GM18858 (cell line): ENCODE measurements around the gene B3GALT5.
"Not testable (repeated sequence)": the region's sequence is repeated elsewhere in the genome, so short reads cannot be mapped to it uniquely, and the experiment has no call there.

Experiments used
- ATAC-seq: cut with Tn5 transposase; IDR thresholded peaks from one replicate; pipeline ENCODE4 v1.9.1; 2021; ENCODE audit not compliant: unreplicated experiment

The B3GALT5 gene

DNA sequence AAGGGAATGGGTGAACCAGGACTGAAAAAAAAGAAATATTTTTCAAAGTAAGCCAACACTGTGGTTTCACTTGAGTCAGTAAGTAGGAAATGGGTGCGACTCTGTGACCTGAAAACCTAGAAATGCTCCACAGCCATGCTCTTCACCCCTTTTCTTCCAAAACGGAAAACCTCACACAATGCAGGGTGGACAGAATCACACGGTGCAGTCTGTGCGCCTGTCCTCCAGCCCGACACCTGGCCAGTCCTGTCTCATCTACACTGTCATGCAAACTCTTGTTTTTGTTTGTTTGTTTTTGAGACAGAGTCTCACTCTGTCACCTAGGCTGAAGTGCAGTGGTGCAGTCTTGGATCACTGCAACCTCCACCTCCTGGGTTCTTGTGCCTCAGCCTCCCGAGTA is 53.3 kb downstream of the B3GALT5 start:
- no peak for ATAC-seq

- ATAC-seq, result no peak
Measured at GRCh38 chr21:39666681-39667315, 54.1 kb downstream of the B3GALT5 start.

DNA sequence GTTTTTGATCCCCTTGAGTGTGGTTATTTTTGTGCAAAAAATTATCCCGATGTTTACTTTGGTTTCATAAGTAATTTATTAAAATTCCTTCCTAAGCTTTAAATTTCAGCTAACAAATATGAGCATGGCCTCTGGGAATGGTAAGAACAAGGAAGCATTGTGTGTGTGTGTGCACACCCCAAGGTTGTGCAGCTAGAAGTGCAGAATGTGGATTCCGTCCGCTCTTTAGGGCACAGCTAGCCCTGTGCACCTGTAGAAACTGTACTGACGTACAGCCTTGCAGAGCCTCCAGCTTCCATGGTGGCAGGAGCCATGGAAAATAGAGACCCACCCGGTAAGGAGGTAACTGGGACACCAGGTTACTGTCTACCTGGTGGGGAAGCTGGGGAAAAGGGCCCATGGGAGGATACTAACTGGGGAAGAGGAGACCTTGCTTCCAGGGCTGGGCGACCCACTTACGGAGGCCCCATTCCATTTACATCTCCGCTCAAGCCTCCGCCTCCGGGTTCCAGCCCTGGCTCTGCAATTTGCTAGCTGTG is 54.7 kb downstream of the B3GALT5 start:
- no peak for ATAC-seq

GRCh38 chr21:39668369-39668768 is 55.6 kb downstream of the B3GALT5 start:
- ATAC-seq, result no peak

GRCh38 chr21:39669485-39669884 is 56.7 kb downstream of the B3GALT5 start:
- no peak for ATAC-seq

- ATAC-seq, result no peak
Measured at GRCh38 chr21:39669976-39670661, 57.4 kb downstream of the B3GALT5 start.

DNA sequence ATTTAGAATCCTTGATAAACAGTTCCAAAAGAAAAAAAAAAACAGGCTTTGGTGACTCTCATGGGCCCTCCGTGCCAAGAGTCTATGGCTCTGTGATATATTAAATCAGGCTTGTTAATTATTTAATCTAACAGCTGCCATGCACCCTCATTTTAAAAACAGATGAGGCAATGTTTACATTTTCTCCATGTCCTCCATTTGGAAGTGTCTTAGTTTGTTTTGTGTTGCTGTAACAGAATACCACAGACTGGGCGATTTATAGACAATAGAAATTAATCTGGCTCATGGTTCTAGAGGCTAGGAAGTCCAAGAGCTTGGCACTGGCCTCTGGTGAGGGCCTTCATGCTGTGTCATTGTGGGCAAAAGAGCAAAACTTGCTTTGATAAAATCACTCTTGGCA is 58.0 kb downstream of the B3GALT5 start:
- ATAC-seq, result no peak

GRCh38 chr21:39671986-39672385 is 59.2 kb downstream of the B3GALT5 start:
- ATAC-seq, result no peak

GRCh38 chr21:39673163-39673562 is 60.4 kb downstream of the B3GALT5 start:
- no peak for ATAC-seq

DNA sequence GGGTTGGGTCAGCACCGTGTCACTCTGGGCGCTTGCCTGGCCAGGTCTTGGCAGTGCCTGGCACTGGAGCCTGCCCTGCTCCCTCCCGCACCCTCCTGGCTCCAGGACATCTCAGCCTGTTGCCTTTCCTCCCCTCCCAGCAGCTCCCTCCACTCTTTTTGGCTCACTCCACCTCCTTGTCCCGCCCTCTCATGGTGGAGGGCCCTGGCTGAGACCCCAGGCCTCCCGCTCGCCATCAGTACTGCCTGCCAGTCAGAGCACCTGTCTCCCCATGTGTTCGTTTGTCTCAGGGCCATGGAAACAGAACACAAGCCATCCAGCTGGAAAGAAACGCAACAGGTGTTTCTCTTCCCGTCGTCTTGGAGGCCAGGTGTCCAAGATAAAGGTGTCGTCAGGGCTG is 61.0 kb downstream of the B3GALT5 start:
- no peak for ATAC-seq

GRCh38 chr21:39674801-39675200 is 62.1 kb downstream of the B3GALT5 start:
- ATAC-seq, result no peak

DNA sequence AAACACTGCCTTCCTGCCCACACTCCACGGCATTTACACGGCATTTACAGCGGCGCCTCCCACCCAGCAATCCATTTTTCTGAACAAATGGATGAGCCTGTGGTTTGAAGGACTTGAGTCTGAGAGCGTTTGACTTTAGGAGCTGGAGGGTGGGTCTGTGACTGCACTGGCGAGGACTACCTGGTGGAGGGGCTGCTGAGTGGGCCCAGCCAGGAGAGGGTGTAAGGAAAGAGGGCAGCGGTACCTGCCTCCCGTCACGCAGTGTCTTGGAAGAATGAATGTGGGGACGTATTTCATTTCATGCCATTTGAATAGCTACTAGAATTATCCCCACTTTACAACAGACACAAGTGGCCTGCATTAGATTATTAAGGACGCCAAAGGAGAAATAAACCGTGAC is 62.9 kb downstream of the B3GALT5 start:
- ATAC-seq, result no peak

GRCh38 chr21:39675993-39676661 is 63.4 kb downstream of the B3GALT5 start:
- ATAC-seq, result no peak

DNA sequence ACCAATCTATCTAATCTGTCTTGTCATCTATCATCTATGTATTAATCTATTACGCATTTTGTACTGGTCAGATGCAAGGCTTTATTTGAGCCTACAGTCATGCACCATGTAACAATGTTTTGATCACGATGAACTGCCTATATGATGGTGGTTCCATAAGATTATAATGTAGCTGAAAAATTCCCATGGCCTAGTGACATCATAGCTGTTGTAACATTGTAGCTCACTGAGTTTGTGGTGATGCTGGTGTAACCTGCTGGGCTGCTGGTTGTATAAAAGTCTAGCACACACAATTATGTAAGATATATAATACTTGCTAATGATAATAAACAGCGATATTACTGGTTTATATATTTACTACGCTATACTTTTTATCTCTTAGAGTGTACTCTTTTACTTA is 67.5 kb downstream of the B3GALT5 start:
- no peak for ATAC-seq

DNA sequence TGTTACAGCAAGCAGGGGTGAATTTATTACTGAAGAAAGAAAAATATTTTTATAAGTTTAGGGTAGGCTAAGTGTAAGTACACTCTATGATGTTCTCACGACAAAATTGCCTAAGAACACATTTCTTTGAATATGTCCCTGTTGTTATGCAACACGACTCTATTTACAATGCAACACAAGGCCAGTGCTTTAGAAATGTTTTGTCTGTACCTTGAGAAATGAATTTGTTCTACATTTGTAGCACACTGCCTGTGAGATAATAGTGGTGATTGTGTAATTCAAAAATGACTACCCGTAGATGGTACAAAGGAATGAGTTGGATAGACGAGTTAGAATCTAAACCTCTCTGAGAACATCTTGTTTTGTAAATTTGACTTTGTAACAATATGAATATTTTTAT is 68.5 kb downstream of the B3GALT5 start:
- no peak for ATAC-seq

- ATAC-seq, result no peak
Measured at GRCh38 chr21:39681845-39682244, 69.1 kb downstream of the B3GALT5 start.

GRCh38 chr21:39685236-39685635 is 72.5 kb downstream of the B3GALT5 start:
- ATAC-seq, result no peak

DNA sequence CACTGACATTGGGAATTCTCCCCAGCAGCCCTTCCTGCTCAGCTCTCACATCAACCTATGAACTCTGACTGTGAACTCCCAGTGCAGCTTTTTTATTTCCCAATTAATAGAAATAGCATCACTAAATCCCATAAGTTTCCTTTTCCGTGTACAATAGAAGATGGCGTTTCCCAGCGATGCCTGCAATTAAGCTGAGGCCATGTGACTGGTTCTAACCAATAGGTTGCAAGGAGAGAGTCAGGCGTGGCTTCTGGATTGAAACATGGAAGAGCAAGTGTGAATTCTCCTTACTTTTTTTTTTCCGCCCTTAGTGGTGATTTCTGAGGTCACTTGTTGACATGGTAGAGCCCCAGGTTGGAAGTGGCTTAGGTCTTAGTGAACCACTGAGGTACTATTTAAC is 73.3 kb downstream of the B3GALT5 start:
- no peak for ATAC-seq

- ATAC-seq, result no peak
Measured at GRCh38 chr21:39686646-39687468, 74.1 kb downstream of the B3GALT5 start.

DNA sequence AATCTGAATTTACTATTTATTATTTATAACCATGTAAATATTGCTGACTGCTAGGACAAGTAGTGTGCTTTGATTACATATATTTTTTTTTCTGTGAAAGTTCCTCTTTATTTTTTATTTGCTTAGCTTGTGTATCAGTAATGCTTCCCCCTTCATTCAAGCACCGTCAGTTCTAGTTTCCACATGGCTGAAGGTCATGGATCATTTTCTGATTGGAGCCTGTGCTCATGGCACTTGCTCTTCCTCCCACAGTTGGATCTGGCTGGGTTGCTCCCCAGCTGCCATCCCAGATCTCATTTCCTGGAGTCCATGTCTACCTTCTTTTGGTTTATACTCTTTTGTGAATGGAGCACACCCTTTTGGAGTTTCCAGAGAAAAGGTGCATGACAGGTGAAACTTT is 75.3 kb downstream of the B3GALT5 start:
- ATAC-seq, result no peak

DNA sequence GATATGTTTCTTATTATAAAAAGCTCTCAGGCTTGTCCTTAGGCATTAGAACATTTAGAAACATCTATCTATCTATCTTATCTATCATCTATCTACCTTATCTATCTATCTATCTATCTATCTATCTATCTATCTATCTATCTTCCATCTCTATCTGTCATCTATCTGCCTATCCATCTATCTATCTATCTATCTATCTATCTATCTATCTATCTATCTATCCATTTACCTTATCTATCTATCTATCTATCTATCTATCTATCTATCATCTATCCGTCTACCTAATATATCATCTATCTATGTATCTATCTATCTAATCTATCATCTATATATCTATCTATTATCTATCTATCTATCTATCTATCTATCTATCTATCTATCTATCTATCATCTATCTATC is 77.1 kb downstream of the B3GALT5 start:
- not testable (repeated sequence) for ATAC-seq
